Activated naive CD8-positive, alpha-beta T cell treated with anti-CD3 and anti-CD28 coated beads for 36 hours (primary cell): ENCODE data around the gene FRZB. TPM values are rescaled to one million over a fixed set of nuclear protein-coding genes. Genes with fewer than 3 reads are reported as not detected.

Source experiments
- DNase-seq: peaks from one replicate; pipeline ENCODE4 v3.0.0; 2021
- H3K27ac Mint-ChIP-seq: one replicate; pipeline ENCODE4 v1.8.0; 2022; ENCODE audit warnings: mild to moderate bottlenecking, moderate library complexity, mixed read lengths
- H3K27me3 Mint-ChIP-seq: one replicate; pipeline ENCODE4 v1.8.0; 2022; ENCODE audit warnings: mild to moderate bottlenecking, mixed read lengths
- H3K36me3 Mint-ChIP-seq: one replicate; pipeline ENCODE4 v1.8.0; 2021; ENCODE audit warnings: mild to moderate bottlenecking, mixed read lengths
- H3K4me1 Mint-ChIP-seq: one replicate; pipeline ENCODE4 v1.8.0; 2021; ENCODE audit warnings: mixed read lengths
- H3K4me3 Mint-ChIP-seq: one replicate; pipeline ENCODE4 v1.8.0; 2022; ENCODE audit warnings: mild to moderate bottlenecking, moderate library complexity, mixed read lengths
- H3K9me3 Mint-ChIP-seq: one replicate; pipeline ENCODE4 v1.8.0; 2022; ENCODE audit warnings: mixed read lengths
- total RNA-seq, 2 experiments: library from RNA; stranded (reverse); gene quantifications; one replicate each; pipeline ENCODE4 v1.2.3, GENCODE V29; 2021

The FRZB gene
- total RNA-seq, 2 experiments from 2014 or later, result not detected

- Mint-ChIP-seq H3K4me3 (no peak overlapping the region), H3K9me3 (no peaks in the 10 kb centered on the region), H3K4me1 (no peaks in the 10 kb centered on the region), H3K27ac (no peak overlapping the region), H3K27me3 (peaks cover 16% of the 10 kb centered on the region), H3K36me3 (no peaks in the 10 kb centered on the region)
- DNase-seq, result no peak
Measured at GRCh38 chr2:182814804-182815203, 51.6 kb downstream of the FRZB start.

GRCh38 chr2:182814380-182814779 lies 52.1 kb downstream of the FRZB start:
- Mint-ChIP-seq H3K4me1 (no peaks in the 10 kb centered on the region), H3K9me3 (no peaks in the 10 kb centered on the region), H3K36me3 (no peaks in the 10 kb centered on the region), H3K27me3 (peaks cover 16% of the 10 kb centered on the region), H3K4me3 (no peak overlapping the region), H3K27ac (no peak overlapping the region)
- DNase-seq, result no peak

GRCh38 chr2:182810087-182810486 lies 56.4 kb downstream of the FRZB start:
- DNase-seq, result no peak
- H3K9me3 Mint-ChIP-seq, result no peaks in the 10 kb centered on the region
- no peak overlapping the region for H3K27ac Mint-ChIP-seq
- H3K27me3 Mint-ChIP-seq, result peaks cover 16% of the 10 kb centered on the region
- no peaks in the 10 kb centered on the region for H3K4me1 Mint-ChIP-seq
- H3K36me3 Mint-ChIP-seq, result no peaks in the 10 kb centered on the region
- H3K4me3 Mint-ChIP-seq, result no peak overlapping the region

GRCh38 chr2:182807319-182807718 lies 59.1 kb downstream of the FRZB start:
- Mint-ChIP-seq H3K4me1 (no peaks in the 10 kb centered on the region), H3K36me3 (no peaks in the 10 kb centered on the region), H3K27me3 (peaks cover 10% of the 10 kb centered on the region), H3K27ac (no peak overlapping the region), H3K4me3 (no peak overlapping the region), H3K9me3 (no peaks in the 10 kb centered on the region)
- DNase-seq, result no peak

GRCh38 chr2:182804128-182804527 lies 62.3 kb downstream of the FRZB start:
- no peak for DNase-seq
- peaks cover 10% of the 10 kb centered on the region for H3K27me3 Mint-ChIP-seq
- no peaks in the 10 kb centered on the region for H3K36me3 Mint-ChIP-seq
- no peak overlapping the region for H3K4me3 Mint-ChIP-seq
- H3K9me3 Mint-ChIP-seq, result no peaks in the 10 kb centered on the region
- no peaks in the 10 kb centered on the region for H3K4me1 Mint-ChIP-seq
- H3K27ac Mint-ChIP-seq, result no peak overlapping the region

- DNase-seq, result no peak
- H3K27ac Mint-ChIP-seq, result no peak overlapping the region
- H3K9me3 Mint-ChIP-seq, result no peaks in the 10 kb centered on the region
- no peaks in the 10 kb centered on the region for H3K4me1 Mint-ChIP-seq
- no peak overlapping the region for H3K4me3 Mint-ChIP-seq
- H3K36me3 Mint-ChIP-seq, result no peaks in the 10 kb centered on the region
- peaks cover 20% of the 10 kb centered on the region for H3K27me3 Mint-ChIP-seq
Measured at GRCh38 chr2:182798736-182799135, 67.7 kb downstream of the FRZB start.

GRCh38 chr2:182792441-182792840 lies 74.0 kb downstream of the FRZB start:
- no peak overlapping the region for H3K27ac Mint-ChIP-seq

GRCh38 chr2:182784777-182785176 lies 81.7 kb downstream of the FRZB start:
- Mint-ChIP-seq H3K27me3 (no peaks in the 10 kb centered on the region), H3K9me3 (peaks cover 2% of the 10 kb centered on the region), H3K36me3 (peaks cover 16% of the 10 kb centered on the region), H3K4me1 (no peaks in the 10 kb centered on the region), H3K27ac (no peak overlapping the region), H3K4me3 (no peak overlapping the region)
- DNase-seq, result no peak

More at GRCh38 chr2:182792441-182792840, 74.0 kb downstream of the FRZB start:
- peaks cover 10% of the 10 kb centered on the region for H3K27me3 Mint-ChIP-seq
- DNase-seq, result no peak
- H3K4me1 Mint-ChIP-seq, result no peaks in the 10 kb centered on the region
- no peaks in the 10 kb centered on the region for H3K9me3 Mint-ChIP-seq
- peaks cover 4% of the 10 kb centered on the region for H3K36me3 Mint-ChIP-seq
- no peak overlapping the region for H3K4me3 Mint-ChIP-seq

- H3K27me3 Mint-ChIP-seq, result no peaks in the 10 kb centered on the region
- H3K4me3 Mint-ChIP-seq, result no peak overlapping the region
- peaks cover 2% of the 10 kb centered on the region for H3K9me3 Mint-ChIP-seq
- H3K27ac Mint-ChIP-seq, result no peak overlapping the region
- H3K36me3 Mint-ChIP-seq, result peaks cover 16% of the 10 kb centered on the region
- DNase-seq, result no peak
- no peaks in the 10 kb centered on the region for H3K4me1 Mint-ChIP-seq
Measured at GRCh38 chr2:182784058-182784706, 82.3 kb downstream of the FRZB start.

Other genes with a start within 250 kb of the FRZB start
- 10 to 100 TPM; 55.4 to 57.0 TPM for gene DNAJC10, start 150.4 kb downstream of the FRZB start, total RNA-seq
- gene NCKAP1, start 171.8 kb upstream of the FRZB start, total RNA-seq, result 1 to 10 TPM; 1.2 to 1.4 TPM
- 1 to 10 TPM; 2.0 to 2.9 TPM for gene DUSP19, start 212.1 kb upstream of the FRZB start, total RNA-seq